Upper lobe of right lung (tissue), 1 donor: ENCODE results near the gene SPSB1. TPM values are rescaled to one million over a fixed set of nuclear protein-coding genes. Genes with fewer than 3 reads are reported as not detected.

Experiments
- ATAC-seq: fragments of 200-7000 bp; cut with Tn5 transposase; one replicate; pipeline ENCODE4 v1.9.1; 2020; ENCODE audit warnings: mild to moderate bottlenecking, moderate library complexity
- DNase-seq: peaks from one replicate; pipeline ENCODE4 v3.0.0-alpha.2; 2020
- H3K27ac ChIP-seq: fragments of 200-600 bp; one replicate; pipeline ENCODE4 v1.8.0; 2022
- H3K27me3 ChIP-seq: fragments of 200-600 bp; one replicate; pipeline ENCODE4 v1.8.0; 2022; ENCODE audit warnings: mild to moderate bottlenecking
- H3K36me3 ChIP-seq: fragments of 200-600 bp; one replicate; pipeline ENCODE4 v1.8.0; 2022
- H3K4me1 ChIP-seq: fragments of 200-600 bp; one replicate; pipeline ENCODE4 v1.8.0; 2022
- H3K4me3 ChIP-seq: fragments of 200-600 bp; one replicate; pipeline ENCODE4 v1.8.0; 2022; ENCODE audit warnings: mild to moderate bottlenecking
- H3K9me3 ChIP-seq: fragments of 200-600 bp; one replicate; pipeline ENCODE4 v1.8.0; 2022
- intact Hi-C: fragments of 100-400 bp; cut with DNase I; formaldehyde crosslinking; loops from one replicate; pipeline ENCODE4 v1.11.0; 2022
- total RNA-seq: library from RNA; stranded (reverse); fragmentation: NEBNext Ultra II Directional; extraction: Animal tissue kit (Norgen Biotek cat#: 25700); gene quantifications from one replicate; pipeline ENCODE4 v1.2.1, GENCODE V29; 2021
- TF ChIP-seq, protein P1 (sequence below): fragments of 200-600 bp; IDR thresholded peaks from one replicate; pipeline ENCODE4 v1.8.0; 2022; ENCODE audit warnings: antibody characterized with exemption
- donor health status: DM: no; HTN: yes; CAD: no; lungs with severe emphysema.

Gene SPSB1
- total RNA-seq, 1 donor from 2014 or later: 29.0 TPM

- ATAC-seq (no peak), DNase-seq (no peak)
- Histone ChIP-seq H3K4me1 (peaks cover 15% of the 10 kb centered on the region), H3K27ac (no peak overlapping the region), H3K9me3 (no peaks in the 10 kb centered on the region), H3K36me3 (no peaks in the 10 kb centered on the region), H3K27me3 (no peaks in the 10 kb centered on the region), H3K4me3 (no peak overlapping the region)
- TF ChIP-seq, protein P1, sequence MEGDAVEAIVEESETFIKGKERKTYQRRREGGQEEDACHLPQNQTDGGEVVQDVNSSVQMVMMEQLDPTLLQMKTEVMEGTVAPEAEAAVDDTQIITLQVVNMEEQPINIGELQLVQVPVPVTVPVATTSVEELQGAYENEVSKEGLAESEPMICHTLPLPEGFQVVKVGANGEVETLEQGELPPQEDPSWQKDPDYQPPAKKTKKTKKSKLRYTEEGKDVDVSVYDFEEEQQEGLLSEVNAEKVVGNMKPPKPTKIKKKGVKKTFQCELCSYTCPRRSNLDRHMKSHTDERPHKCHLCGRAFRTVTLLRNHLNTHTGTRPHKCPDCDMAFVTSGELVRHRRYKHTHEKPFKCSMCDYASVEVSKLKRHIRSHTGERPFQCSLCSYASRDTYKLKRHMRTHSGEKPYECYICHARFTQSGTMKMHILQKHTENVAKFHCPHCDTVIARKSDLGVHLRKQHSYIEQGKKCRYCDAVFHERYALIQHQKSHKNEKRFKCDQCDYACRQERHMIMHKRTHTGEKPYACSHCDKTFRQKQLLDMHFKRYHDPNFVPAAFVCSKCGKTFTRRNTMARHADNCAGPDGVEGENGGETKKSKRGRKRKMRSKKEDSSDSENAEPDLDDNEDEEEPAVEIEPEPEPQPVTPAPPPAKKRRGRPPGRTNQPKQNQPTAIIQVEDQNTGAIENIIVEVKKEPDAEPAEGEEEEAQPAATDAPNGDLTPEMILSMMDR: no peak
- intact Hi-C loops: loop anchor here (10.0 kb wide), 1 partner anchor 203 kb away; no protein-coding TSS in a partner anchor
Measured at GRCh38 chr1:9281908-9282695, 10.6 kb upstream of the SPSB1 start.

DNA sequence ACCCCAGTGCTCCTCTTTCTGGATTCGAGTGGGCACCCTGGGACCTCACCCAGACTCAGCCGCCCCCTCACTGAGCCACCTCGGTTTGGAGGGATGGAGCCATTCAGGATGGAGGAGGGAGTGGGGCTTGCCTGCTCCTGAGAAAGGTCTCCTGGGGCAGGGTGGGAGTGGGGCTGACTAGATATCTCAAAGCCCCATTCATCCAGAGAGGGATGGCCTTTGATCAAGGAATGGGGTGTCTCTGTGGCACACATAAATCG lies 10.1 kb upstream of the SPSB1 start:
- Histone ChIP-seq H3K4me3 (no peak overlapping the region), H3K4me1 (peaks cover 15% of the 10 kb centered on the region), H3K36me3 (no peaks in the 10 kb centered on the region), H3K9me3 (no peaks in the 10 kb centered on the region), H3K27ac (no peak overlapping the region), H3K27me3 (no peaks in the 10 kb centered on the region)
- TF ChIP-seq, protein P1: no peak
- DNase-seq (no peak), ATAC-seq (no peak)
- intact Hi-C loops: loop anchor here (10.0 kb wide), 1 partner anchor 202 kb away; no protein-coding TSS in a partner anchor

DNA sequence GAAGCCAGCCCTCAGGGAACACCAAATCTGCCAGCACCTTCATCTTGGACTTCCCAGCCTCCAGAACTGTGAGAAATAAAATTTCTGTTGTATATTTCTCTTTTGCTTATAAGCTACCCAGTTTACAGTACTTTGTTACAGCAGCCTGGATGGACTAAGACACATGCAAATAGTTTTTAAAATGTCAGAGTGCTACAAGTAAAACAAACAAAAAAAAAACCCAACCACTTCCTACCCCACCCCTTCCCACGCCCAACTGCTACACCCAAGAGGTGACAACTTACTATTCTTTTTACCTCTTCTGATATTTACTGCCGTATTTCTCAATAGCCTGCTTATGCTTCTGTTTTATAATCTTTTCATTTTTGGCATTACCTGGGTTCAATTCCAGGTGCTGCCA lies 8.6 kb upstream of the SPSB1 start:
- H3K27ac ChIP-seq: no peak overlapping the region
- H3K27me3 ChIP-seq: no peaks in the 10 kb centered on the region
- peaks cover 7% of the 10 kb centered on the region for H3K4me1 ChIP-seq
- intact Hi-C loops: loop anchor here (10.0 kb wide), 1 partner anchor 201 kb away; no protein-coding TSS in a partner anchor
- no peak overlapping the region for H3K4me3 ChIP-seq
- ATAC-seq: no peak
- no peaks in the 10 kb centered on the region for H3K36me3 ChIP-seq
- no peak for DNase-seq
- TF ChIP-seq, protein P1: no peak
- peaks cover 9% of the 10 kb centered on the region for H3K9me3 ChIP-seq

DNA sequence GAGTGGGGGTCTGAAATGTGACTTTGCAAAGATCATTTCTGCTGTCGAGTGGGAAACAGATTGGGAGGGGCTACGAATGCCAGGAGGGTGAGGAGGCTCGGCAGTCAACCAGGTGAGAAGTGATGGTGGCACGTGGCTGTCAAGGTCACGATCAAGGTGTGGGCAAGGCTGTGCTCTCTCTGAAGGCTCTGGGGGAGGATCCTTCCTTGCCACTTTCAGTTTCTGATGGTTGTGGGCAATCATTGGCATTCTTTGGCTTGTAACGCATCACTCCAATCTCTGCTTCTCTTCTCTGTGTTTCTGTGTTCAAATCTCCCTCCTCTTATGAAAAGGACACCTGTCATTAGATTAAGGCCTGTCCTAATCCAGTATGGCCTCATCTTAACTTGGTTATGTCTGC lies 6.1 kb upstream of the SPSB1 start:
- H3K4me1 ChIP-seq: peaks cover 20% of the 10 kb centered on the region
- H3K36me3 ChIP-seq: no peaks in the 10 kb centered on the region
- no peak for ATAC-seq
- TF ChIP-seq, protein P1: no peak
- H3K27ac ChIP-seq: no peak overlapping the region
- DNase-seq: no peak
- H3K9me3 ChIP-seq: peaks cover 9% of the 10 kb centered on the region
- H3K27me3 ChIP-seq: no peaks in the 10 kb centered on the region
- intact Hi-C loops: loop anchor here (10.0 kb wide), 1 partner anchor 198 kb away; no protein-coding TSS in a partner anchor
- no peak overlapping the region for H3K4me3 ChIP-seq

DNA sequence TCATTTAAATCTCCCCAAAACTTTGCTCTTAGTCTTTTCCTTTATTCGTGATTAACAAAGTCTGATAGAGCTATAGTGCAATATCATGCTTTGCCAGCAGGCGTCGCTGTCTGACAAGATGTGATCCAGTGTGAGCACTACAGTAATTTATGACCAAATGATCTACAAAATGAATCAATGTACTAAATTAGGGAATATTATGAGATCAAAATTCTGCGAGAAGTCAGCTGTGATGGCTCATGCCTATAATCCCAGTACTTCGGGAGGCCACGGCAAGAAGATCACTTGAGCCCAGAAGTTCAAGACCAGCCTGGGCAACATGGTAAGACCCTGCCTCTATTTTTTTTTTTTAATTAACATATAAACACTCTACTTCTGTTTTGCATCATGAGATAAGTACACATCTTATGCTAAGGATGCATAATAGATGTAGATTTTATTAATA lies 3.6 kb upstream of the SPSB1 start:
- Histone ChIP-seq H3K4me1 (peaks cover 28% of the 10 kb centered on the region), H3K36me3 (no peaks in the 10 kb centered on the region), H3K27me3 (no peaks in the 10 kb centered on the region), H3K9me3 (peaks cover 9% of the 10 kb centered on the region), H3K27ac (no peak overlapping the region), H3K4me3 (no peak overlapping the region)
- DNase-seq (peak; percentile 77), ATAC-seq (peak; percentile 46)
- intact Hi-C loops: loop anchor here (10.0 kb wide), 1 partner anchor 196 kb away; no protein-coding TSS in a partner anchor
- TF ChIP-seq, protein P1: peak; percentile 97
